ENCODE data around the gene CD276.
"Not testable (repeated sequence)": the region's sequence is repeated elsewhere in the genome, so short reads cannot be mapped to it uniquely, and the experiment has no call there.

Gene CD276

DNA sequence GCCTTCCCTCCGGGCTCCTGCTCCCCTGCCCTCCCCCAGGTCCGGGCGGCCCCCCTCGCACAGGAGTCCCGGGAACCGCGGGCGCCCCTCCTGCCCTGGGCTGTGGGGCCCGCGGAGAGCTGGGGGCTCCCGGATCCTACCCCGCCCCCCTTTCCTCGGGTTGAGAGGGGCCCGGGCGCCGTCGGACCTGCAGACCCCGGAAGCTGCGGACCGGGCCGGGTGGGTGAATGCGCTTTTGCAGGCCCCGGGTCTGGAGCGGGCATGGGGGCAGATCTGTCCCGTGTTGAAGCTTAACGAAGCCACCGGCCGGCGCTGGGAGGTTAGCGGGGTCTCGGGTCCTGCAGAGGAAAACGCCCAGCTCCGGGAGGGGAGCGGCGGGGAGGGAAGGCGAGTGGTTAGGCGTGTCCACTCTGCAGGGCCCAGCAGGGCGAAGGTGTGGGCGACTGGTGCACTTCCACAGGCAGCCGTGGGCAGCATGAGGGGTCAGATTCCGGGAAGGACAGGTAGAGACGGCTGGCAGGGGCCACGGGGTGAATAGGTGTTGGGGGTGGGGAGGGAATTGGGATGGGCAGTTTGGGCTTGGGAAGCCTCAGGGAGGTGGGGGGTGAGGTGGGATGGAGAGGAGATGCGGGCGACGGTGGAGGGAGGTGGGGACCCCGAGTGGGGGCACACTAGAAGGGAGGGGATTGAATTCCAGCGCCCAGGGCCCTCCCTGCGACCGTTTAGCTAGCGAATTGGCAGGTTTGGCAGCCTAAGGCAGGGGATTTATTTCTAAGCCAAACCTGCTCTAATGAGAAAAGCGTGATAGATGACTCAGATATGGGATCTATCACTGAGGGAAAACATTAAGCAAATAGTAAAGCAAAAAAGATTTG, 635 bp downstream of the CD276 start:
- DNase-seq (ENCODE audit: low spot score) = no peak

DNA sequence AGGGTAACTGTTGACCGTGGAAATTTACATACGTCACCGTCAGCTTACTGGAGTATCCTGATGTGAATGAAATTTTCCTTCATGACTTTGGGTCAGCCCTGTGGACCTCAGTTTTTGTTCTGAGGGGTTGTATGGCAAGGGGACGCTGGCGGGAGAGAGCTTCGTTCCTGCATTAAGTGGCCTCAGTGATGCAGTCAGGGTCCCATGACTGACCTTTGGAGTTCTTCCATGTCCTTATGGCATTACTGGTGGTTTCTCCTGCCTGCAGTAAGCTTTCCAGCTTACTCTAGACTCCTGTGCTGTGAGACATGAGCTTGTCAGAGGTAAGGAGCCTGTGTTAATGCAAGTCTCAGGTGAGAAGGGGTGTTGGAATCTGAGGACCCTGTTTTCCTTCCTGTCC, 1.8 kb downstream of the CD276 start:
- DNase-seq (ENCODE audit: low spot score) = no peak

- peak; percentile 85 for DNase-seq (ENCODE audit: low spot score)
Measured at GRCh38 chr15:73686781-73687256, 2.6 kb downstream of the CD276 start.

DNA sequence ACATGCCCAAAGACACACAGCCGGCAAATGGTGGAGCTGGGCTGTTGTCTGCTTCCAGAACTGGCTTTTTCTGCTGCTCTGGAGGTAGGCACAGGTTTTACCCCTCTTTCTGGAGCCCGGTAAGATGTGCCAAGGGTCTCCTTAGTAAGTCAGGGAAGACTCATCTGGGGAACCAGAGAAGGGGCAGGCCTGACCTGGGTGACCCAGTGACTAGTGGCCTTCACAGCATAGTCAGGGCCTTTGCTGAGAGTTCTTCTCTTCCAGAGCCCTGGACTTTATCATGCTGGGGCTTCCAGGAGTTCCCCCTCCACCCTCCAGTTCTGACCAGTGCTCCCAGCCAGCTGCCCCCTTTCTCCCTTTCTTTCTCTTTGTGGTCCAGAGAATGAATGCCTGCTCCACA, 3.2 kb downstream of the CD276 start:
- no peak for DNase-seq (ENCODE audit: low spot score)

DNA sequence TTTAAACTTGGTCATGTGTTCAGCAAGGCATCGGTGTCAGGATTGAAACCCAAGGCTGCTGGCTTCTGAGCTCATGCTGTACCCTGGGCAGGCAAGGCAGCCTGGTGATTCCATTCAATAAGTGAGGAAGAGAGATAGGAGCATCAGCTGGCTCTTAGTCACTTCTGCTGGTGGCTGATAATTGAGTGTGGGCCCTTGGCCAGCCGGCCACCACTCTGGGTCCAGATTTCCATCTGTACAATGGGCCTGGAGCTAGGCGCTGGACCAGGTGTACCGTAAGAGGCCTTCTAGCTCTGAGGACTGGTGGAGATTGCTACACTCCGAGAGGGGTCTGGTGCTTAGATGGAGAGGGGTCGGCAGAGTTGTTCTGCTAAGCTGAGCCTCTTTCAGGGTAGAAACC, 4.3 kb downstream of the CD276 start:
- DNase-seq (ENCODE audit: low spot score) = no peak

DNA sequence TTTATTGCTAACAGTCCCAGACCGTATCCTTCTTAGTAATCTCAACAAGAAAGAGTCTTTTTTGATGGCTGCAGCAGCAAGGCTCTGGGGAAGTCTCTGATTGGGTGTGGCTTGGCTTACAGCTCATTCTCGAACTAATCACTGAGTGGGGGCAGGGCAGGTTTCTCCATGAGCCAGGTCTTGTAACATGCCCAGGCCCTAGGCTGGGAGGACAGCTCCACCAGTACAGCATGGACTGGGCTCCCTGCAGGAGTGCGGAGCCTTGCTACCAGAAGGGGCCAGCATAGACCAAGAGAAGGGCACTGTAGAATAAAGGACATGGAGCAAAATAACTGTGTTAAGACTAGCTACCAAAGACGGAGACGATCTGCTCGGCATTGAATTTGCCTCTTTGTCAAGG, 7.2 kb downstream of the CD276 start:
- no peak for DNase-seq (ENCODE audit: low spot score)

- no peak for DNase-seq (ENCODE audit: low spot score)
Measured at GRCh38 chr15:73694419-73694818, 10.2 kb downstream of the CD276 start.

GRCh38 chr15:73695773-73696640, 11.8 kb downstream of the CD276 start:
- DNase-seq (ENCODE audit: low spot score) = no peak

GRCh38 chr15:73696641-73697001, 12.4 kb downstream of the CD276 start:
- DNase-seq (ENCODE audit: low spot score) = no peak

GRCh38 chr15:73697033-73697467, 12.9 kb downstream of the CD276 start:
- peak; percentile 99 for DNase-seq (ENCODE audit: low spot score)

DNA sequence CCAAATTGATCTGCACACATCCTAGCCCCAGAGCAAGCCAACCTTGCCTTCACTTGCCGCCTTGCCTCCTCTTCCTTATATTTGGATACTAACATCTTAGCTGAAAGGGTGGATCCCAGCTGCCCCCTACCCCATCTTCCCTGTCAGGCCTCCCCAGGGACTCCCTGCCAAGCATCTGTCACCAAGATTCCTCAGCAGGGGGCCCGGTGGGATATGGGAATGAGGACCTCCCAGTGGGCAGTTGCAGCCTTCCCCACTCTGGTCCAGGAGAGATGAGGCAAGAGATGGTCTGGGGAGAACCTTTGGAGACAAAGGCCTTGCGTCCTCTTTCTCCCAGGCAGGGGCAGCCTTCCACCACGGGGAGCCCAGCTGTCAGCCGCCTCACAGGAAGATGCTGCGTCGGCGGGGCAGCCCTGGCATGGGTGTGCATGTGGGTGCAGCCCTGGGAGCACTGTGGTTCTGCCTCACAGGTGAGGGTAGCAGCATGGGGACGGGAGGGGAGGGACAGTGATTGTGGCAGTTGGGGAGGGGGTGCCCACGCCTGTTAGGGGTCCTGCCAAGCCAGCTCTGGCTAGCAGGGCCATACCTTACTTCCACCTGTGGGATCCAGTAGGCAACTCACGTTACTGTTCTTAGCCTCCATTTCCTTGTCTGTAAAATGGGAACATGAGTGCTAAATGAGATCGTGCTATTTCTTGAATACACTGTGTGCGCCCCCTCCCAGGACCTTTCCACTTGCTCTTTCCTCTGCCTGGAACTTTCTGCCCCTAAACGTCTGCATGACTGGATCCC, 15.3 kb downstream of the CD276 start:
- no peak for DNase-seq (ENCODE audit: low spot score)

DNA sequence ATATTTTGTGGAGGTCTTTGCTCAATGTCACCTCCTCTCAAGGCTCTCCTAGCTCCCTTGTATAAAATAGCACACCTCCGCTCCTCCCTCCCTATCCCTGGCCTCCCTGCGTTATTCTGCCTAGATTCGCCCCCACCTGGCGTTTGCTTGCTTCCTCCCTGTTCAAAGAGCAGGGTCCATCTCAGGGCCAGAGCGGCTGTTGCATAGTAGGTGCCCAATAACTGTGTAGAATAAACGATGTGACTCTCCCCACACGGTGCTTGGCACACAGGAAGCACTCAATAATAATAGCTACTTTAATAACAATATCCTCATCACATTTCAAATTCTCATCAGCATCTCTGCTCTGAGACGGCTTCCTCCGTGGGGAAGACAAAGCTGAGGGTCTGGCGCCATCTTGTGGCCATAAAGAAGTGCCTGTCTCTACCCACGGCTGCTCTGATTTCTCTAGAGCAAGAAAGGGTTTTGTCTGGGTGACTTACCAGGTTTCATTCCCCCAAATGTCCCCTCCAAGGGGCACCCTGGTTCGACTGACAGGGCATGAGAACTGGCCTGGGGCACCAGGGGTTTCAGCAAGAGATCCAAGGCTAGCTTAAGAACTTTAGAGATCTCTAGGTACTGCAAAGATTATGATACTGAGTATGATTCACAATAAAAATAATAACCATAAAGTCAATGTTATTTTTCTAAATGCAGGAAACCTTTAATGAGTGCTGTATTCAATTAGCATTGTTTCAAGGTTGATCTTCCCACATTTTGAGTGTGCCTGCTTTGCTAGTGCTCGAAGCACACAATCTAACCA, 16.1 kb downstream of the CD276 start:
- DNase-seq (ENCODE audit: low spot score) = peak; percentile 73

DNA sequence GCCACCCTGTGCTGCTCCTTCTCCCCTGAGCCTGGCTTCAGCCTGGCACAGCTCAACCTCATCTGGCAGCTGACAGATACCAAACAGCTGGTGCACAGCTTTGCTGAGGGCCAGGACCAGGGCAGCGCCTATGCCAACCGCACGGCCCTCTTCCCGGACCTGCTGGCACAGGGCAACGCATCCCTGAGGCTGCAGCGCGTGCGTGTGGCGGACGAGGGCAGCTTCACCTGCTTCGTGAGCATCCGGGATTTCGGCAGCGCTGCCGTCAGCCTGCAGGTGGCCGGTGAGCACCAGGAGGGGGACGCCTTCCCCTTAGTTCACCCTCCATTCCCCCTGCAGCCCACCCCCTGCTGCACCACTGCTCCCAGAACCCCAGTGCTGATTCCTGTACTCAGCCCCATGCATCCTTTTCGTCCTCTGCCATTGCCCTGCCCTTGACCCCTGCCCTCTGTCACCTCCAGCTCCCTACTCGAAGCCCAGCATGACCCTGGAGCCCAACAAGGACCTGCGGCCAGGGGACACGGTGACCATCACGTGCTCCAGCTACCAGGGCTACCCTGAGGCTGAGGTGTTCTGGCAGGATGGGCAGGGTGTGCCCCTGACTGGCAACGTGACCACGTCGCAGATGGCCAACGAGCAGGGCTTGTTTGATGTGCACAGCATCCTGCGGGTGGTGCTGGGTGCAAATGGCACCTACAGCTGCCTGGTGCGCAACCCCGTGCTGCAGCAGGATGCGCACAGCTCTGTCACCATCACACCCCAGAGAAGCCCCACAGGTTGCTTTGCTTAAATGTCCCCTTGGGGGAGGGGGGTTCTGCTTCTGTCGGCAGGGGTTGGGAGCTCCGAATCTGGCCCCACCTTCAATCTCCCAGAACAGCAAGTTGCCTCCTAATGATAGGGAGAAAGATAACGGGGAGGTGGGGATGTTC, 18.4 kb downstream of the CD276 start:
- DNase-seq (ENCODE audit: low spot score) = not testable (repeated sequence)

GRCh38 chr15:73703601-73704000, 19.4 kb downstream of the CD276 start:
- DNase-seq (ENCODE audit: low spot score) = not testable (repeated sequence)

DNA sequence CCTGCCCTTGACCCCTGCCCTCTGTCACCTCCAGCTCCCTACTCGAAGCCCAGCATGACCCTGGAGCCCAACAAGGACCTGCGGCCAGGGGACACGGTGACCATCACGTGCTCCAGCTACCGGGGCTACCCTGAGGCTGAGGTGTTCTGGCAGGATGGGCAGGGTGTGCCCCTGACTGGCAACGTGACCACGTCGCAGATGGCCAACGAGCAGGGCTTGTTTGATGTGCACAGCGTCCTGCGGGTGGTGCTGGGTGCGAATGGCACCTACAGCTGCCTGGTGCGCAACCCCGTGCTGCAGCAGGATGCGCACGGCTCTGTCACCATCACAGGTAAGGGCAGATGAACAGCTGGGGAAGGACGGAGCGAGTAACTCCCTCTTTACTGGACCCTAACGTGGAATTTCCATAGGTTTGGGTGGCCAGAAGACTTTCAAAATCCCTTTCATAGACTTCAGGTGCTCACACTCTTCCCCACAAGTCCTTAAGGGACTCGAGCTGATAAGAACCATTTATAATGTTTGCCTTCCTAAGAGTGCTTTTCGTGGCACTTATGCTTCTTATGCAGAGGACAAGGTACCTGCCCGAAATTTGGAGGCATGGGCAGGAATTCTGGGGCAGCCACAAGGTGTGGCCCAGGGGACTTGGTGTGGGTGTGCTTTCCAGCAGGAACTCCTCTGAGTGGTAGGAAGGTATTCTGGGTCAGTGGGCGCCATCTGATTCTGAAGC, 20.1 kb downstream of the CD276 start:
- DNase-seq (ENCODE audit: low spot score) = not testable (repeated sequence)

- DNase-seq (ENCODE audit: low spot score) = no peak
Measured at GRCh38 chr15:73704869-73705645, 20.9 kb downstream of the CD276 start.

DNA sequence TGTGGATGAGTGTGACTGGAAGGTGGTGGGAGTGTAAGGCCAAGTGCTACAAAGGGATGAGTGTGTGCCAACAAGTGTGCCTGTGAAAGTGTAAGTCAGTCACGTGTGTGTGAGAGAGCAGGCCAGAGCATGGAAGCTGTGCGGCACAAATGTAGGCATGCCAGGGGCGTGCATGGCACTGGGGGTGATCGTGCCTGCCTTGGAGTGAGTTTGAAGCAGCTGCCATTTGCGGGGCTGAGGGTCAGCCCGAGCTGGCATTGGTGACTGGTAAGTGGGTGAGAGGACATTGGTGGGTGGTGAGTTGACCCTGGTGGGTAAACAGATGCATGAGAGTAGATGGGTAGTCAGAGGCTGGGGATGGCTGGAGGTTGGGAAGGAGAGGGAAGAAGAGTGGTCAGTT, 24.5 kb downstream of the CD276 start:
- no peak for DNase-seq (ENCODE audit: low spot score)

DNA sequence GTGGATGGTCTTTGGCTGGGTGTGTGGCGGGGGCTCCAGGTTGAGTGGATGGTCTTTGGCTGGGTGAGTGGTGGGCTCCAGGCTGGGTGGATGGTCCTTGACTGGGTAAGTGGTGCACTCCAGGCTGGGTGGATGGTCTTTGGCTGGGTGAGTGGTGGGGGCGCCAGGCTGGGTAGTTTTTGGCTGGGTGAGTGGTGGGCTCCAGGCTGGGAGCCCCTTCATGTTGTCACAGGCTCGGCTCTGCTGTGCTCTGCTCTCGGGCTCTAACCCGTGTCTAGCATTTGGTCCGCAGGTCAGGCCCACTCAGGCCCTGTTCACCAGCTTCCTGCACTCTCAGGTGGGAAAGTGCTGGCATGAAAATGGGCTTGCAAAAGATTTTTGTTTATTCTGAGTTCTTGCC, 25.1 kb downstream of the CD276 start:
- DNase-seq (ENCODE audit: low spot score) = no peak

- DNase-seq (ENCODE audit: low spot score) = no peak
Measured at GRCh38 chr15:73709686-73710085, 25.5 kb downstream of the CD276 start.
